Progenitor cell of endocrine pancreas (in vitro differentiated cells): Measurements from ENCODE around the gene PCDH12. TPM values are rescaled to one million over a fixed set of nuclear protein-coding genes. Genes with fewer than 3 reads are reported as not detected.

ENCODE experiments used
- DNase-seq: peaks from one replicate; pipeline ENCODE4 v3.0.0; 2021; ENCODE audit warnings: low spot score; ENCODE audit not compliant: unreplicated experiment
- H3K27ac Mint-ChIP-seq: 2 replicates; pipeline ENCODE4 v1.8.0; 2021; ENCODE audit warnings: mild to moderate bottlenecking, moderate library complexity, mixed read lengths
- H3K27me3 Mint-ChIP-seq: 2 replicates; pipeline ENCODE4 v1.8.0; 2021; ENCODE audit warnings: mixed read lengths
- H3K36me3 Mint-ChIP-seq: 2 replicates; pipeline ENCODE4 v1.8.0; 2022; ENCODE audit warnings: mixed read lengths; ENCODE audit not compliant: insufficient read depth
- H3K4me1 Mint-ChIP-seq: 2 replicates; pipeline ENCODE4 v1.8.0; 2021; ENCODE audit warnings: low read depth, mixed read lengths
- H3K4me3 Mint-ChIP-seq: 2 replicates; pipeline ENCODE4 v1.8.0; 2021; ENCODE audit warnings: low read depth, mild to moderate bottlenecking, moderate library complexity, mixed read lengths
- H3K9me3 Mint-ChIP-seq: 2 replicates; pipeline ENCODE4 v1.8.0; 2021; ENCODE audit warnings: low read depth, mixed read lengths
- total RNA-seq: library from RNA; stranded (reverse); gene quantifications from 2 replicates; pipeline ENCODE4 v1.2.1, GENCODE V29; 2021
- TF ChIP-seq, protein P1 (sequence below): fragments of 200-600 bp; sonication (generic); IDR thresholded peaks from one replicate; pipeline ENCODE4 v1.5.0; 2021; ENCODE audit warnings: antibody characterized with exemption, mild to moderate bottlenecking; ENCODE audit not compliant: unreplicated experiment

Gene PCDH12
- total RNA-seq, 1 donor from 2014 or later, result not detected

- TF ChIP-seq, protein P1, sequence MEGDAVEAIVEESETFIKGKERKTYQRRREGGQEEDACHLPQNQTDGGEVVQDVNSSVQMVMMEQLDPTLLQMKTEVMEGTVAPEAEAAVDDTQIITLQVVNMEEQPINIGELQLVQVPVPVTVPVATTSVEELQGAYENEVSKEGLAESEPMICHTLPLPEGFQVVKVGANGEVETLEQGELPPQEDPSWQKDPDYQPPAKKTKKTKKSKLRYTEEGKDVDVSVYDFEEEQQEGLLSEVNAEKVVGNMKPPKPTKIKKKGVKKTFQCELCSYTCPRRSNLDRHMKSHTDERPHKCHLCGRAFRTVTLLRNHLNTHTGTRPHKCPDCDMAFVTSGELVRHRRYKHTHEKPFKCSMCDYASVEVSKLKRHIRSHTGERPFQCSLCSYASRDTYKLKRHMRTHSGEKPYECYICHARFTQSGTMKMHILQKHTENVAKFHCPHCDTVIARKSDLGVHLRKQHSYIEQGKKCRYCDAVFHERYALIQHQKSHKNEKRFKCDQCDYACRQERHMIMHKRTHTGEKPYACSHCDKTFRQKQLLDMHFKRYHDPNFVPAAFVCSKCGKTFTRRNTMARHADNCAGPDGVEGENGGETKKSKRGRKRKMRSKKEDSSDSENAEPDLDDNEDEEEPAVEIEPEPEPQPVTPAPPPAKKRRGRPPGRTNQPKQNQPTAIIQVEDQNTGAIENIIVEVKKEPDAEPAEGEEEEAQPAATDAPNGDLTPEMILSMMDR, result no peak
- DNase-seq, result no peak
- Mint-ChIP-seq H3K4me3 (no peak overlapping the region), H3K9me3 (no peaks in the 10 kb centered on the region), H3K27me3 (no peaks in the 10 kb centered on the region), H3K4me1 (peaks cover 15% of the 10 kb centered on the region), H3K36me3 (no peaks in the 10 kb centered on the region), H3K27ac (no peak overlapping the region)
Observed at GRCh38 chr5:141966275-141966962, 8.4 kb upstream of the PCDH12 start.

DNA sequence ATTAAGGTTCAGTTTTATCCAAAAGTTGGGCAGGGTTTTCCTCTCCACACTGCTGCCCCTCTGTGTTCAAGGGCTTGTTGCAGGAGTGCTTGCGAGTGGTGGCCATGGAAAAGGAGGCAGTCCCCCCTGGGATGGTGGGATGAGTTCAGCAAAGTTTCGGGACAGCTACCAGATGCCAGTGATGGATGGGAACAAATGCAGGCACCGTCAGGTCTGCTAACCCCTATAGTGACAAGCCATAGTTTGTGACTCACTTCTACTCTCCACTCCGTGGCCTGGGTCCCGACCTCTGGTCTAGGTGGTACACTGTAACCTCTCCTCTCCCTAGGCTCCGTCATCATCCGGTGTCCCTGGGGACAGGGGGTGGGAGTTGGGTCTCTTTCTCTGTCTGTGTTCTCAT lies 7.1 kb upstream of the PCDH12 start:
- Mint-ChIP-seq H3K4me3 (no peak overlapping the region), H3K27me3 (no peaks in the 10 kb centered on the region), H3K36me3 (no peaks in the 10 kb centered on the region), H3K4me1 (peaks cover 16% of the 10 kb centered on the region), H3K27ac (no peak overlapping the region), H3K9me3 (no peaks in the 10 kb centered on the region)
- TF ChIP-seq, protein P1, result no peak
- DNase-seq, result no peak

GRCh38 chr5:141963701-141964100 lies 5.7 kb upstream of the PCDH12 start:
- TF ChIP-seq, protein P1, result no peak
- no peaks in the 10 kb centered on the region for H3K9me3 Mint-ChIP-seq
- no peaks in the 10 kb centered on the region for H3K36me3 Mint-ChIP-seq
- no peak overlapping the region for H3K4me3 Mint-ChIP-seq
- DNase-seq, result no peak
- no peaks in the 10 kb centered on the region for H3K27me3 Mint-ChIP-seq
- H3K4me1 Mint-ChIP-seq, result peaks cover 8% of the 10 kb centered on the region
- no peak overlapping the region for H3K27ac Mint-ChIP-seq

- no peaks in the 10 kb centered on the region for H3K36me3 Mint-ChIP-seq
- peaks cover 5% of the 10 kb centered on the region for H3K4me1 Mint-ChIP-seq
- DNase-seq, result no peak
- no peaks in the 10 kb centered on the region for H3K9me3 Mint-ChIP-seq
- H3K4me3 Mint-ChIP-seq, result no peak overlapping the region
- peaks cover 4% of the 10 kb centered on the region for H3K27me3 Mint-ChIP-seq
- TF ChIP-seq, protein P1, result no peak
- H3K27ac Mint-ChIP-seq, result no peak overlapping the region
Observed at GRCh38 chr5:141961466-141961865, 3.5 kb upstream of the PCDH12 start.

DNA sequence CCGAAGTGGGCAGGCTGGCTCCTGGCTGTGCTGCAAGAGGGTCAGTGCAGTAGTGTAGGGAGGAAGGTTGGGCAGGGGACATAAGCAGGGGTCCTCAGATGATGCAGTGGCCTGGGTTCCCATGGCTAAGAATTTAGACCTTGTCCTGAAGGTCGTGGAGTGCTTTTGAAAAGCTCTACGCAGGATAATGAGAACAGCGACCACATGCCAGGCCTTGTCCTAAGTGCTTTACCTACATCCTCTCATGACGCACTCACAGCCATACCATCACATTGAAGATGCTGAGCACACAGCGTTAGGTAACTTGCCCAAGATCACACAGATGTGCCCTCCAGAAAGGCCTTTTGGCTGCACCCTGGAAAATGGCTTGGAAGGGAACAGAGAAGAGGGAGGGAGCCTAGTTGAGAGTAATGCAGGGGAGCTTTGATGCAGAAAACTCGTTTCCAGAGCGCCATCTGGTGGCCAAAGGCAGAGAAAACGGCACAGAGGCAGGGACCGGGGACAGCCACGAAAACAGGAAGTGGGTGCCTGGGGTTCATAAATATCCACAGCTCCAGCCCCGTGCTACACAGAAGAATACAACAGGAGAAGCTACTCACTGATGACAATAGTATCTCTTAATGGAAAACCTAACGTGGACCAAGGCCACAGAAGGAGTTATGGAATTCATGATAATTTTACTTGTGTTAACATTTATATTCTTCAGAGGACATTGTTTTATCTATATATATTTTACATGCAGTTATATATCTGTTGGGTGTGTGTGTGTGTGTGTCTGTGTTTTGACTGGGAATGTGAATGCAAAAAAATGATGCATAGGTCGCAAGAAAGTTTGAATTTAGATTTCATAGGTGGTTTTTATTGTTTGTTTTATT lies 2.7 kb upstream of the PCDH12 start:
- peaks cover 5% of the 10 kb centered on the region for H3K4me1 Mint-ChIP-seq
- H3K9me3 Mint-ChIP-seq, result no peaks in the 10 kb centered on the region
- H3K4me3 Mint-ChIP-seq, result no peak overlapping the region
- peak; percentile 80 for DNase-seq
- TF ChIP-seq, protein P1, result peak; percentile 95
- H3K27me3 Mint-ChIP-seq, result peaks cover 4% of the 10 kb centered on the region
- no peaks in the 10 kb centered on the region for H3K36me3 Mint-ChIP-seq
- no peak overlapping the region for H3K27ac Mint-ChIP-seq
